ENCODE results near the gene C10orf71. TPM values are rescaled to one million over a fixed set of nuclear protein-coding genes. Genes with fewer than 3 reads are reported as not detected.

The C10orf71 gene
- total RNA-seq, 1 experiment from 2014 or later: not detected

DNA sequence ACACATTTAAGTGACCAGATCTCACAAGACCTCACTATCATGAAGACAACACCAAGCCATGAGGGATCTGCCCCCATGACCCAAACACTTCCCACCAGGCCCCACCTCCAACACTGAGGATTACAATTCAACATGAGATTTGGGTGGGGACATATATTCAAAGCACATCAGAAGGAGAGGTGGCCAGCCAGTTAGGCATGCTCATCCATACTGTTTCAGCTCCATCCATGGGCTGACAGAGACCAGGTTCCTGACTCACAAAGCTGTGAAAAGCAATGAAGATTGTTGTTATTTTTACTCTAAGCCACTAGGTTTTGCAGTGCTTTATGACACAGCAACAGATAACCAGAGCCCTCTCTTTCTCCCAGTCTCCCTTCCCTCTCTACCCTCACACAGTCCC, 36.0 kb downstream of the C10orf71 start:
- H3K27ac ChIP-seq (ENCODE audit: low read depth, low read length): no peak overlapping the region
- no peak overlapping the region for H3K4me2 ChIP-seq (ENCODE audit: low read length)
- ChIA-PET RAD21 (ENCODE audit: low non-redundant PET in 1 of 2, low total read pairs in 2 of 2, uncharacterized antibody in 2 of 2, unreplicated experiment in 2 of 2) (no interaction called here), CTCF (no interaction called here), POLR2A (no interaction called here)
- H3K79me2 ChIP-seq (ENCODE audit: insufficient read depth, low read length): no peaks in the 10 kb centered on the region
- intact Hi-C loops (cut with micrococcal nuclease): no loop called here
- H3K9me2 ChIP-seq (ENCODE audit: insufficient read depth): no peaks in the 10 kb centered on the region
- no peak for DNase-seq (ENCODE audit: low read depth, low spot score)
- TF ChIP-seq SIN3A (IDR thresholded peaks at IDR 0.05; ENCODE audit: low read depth) (no peak), EZH2 (IDR thresholded peaks at IDR 0.05) (no peak), POLR2AphosphoS5 (IDR thresholded peaks at IDR 0.05; ENCODE audit: low read depth, low read length) (no peak), TCF7L2 (IDR thresholded peaks at IDR 0.05; ENCODE audit: borderline replicate concordance, extremely low read depth, insufficient read depth, insufficient read length) (no peak), EZH2phosphoT487 (IDR thresholded peaks at IDR 0.05; ENCODE audit: borderline replicate concordance) (no peak), FOSL1 (IDR thresholded peaks at IDR 0.05; ENCODE audit: low read depth) (no peak), JUND (IDR thresholded peaks at IDR 0.05) (no peak), ZFX (IDR thresholded peaks at IDR 0.05) (no peak), CEBPB (IDR thresholded peaks at IDR 0.05; ENCODE audit: low read depth) (no peak), SP1 (IDR thresholded peaks at IDR 0.05; ENCODE audit: low read depth) (no peak), CBX3 (IDR thresholded peaks at IDR 0.05; ENCODE audit: low read depth) (no peak), RAD21 (IDR thresholded peaks at IDR 0.05; ENCODE audit: low read depth) (no peak), ELF1 (IDR thresholded peaks at IDR 0.05; ENCODE audit: borderline replicate concordance, low read depth) (no peak), SRF (IDR thresholded peaks at IDR 0.05; ENCODE audit: low read depth) (no peak), ZBTB33 (IDR thresholded peaks at IDR 0.05; ENCODE audit: extremely low read depth, insufficient replicate concordance, low read length) (no peak), EGR1 (IDR thresholded peaks at IDR 0.05; ENCODE audit: low read depth) (no peak), MAX (IDR thresholded peaks at IDR 0.05) (no peak), POLR2A (IDR thresholded peaks at IDR 0.05; ENCODE audit: borderline replicate concordance, extremely low read depth, insufficient read depth, insufficient read length) (no peak), YY1 (IDR thresholded peaks at IDR 0.05; ENCODE audit: extremely low read depth, insufficient replicate concordance, low read depth, low read length) (no peak)
- H2AFZ ChIP-seq (ENCODE audit: low read depth, low read length, poor library complexity, severe bottlenecking): no peak overlapping the region
- ATAC-seq: no peak
- H3K27me3 ChIP-seq (ENCODE audit: insufficient read depth, low read length): peaks cover 15% of the 10 kb centered on the region
- H3K9me3 ChIP-seq (ENCODE audit: control insufficient read depth in 1 of 2, insufficient read depth in 1 of 2, low read depth in 1 of 2, low read length in 2 of 2): no peaks in the 10 kb centered on the region
- no TSS peak for BruUV-seq (replicated peaks)
- H4K20me1 ChIP-seq (ENCODE audit: insufficient read depth): no peaks in the 10 kb centered on the region
- H3K9ac ChIP-seq (ENCODE audit: low read length): no peak overlapping the region
- no peaks in the 10 kb centered on the region for H3K36me3 ChIP-seq (ENCODE audit: control insufficient read depth in 1 of 2, insufficient read depth in 2 of 2, low read length in 2 of 2)
- no peaks in the 10 kb centered on the region for H3K4me1 ChIP-seq (ENCODE audit: control insufficient read depth in 1 of 2, insufficient read depth in 2 of 2, low read length in 2 of 2)
- H3K4me3 ChIP-seq (replicated peaks in 1 of 2; ENCODE audit: low read depth in 1 of 2, low read length in 2 of 2): no peak overlapping the region

All from HCT116 (cell line).